Adrenal gland (tissue), 5 donors: ENCODE results near the gene SMARCC2.

ENCODE experiments used
- CTCF ChIP-seq, 6 experiments: fragments of 450-650 bp in 4 of 6; fragments of 200-600 bp in 2 of 6; sonication (generic) in 1 of 6; IDR thresholded peaks; 1 replicate in 5 of 6; 2 replicates in 1 of 6; pipeline versions ENCODE4 v1.5.1 to v1.8.0; 2016 to 2021; ENCODE audit warnings: antibody characterized with exemption in 6 of 6, mild to moderate bottlenecking in 2 of 6, moderate library complexity in 1 of 6
- POLR2A ChIP-seq, 2 donors: fragments of 450-650 bp; IDR thresholded peaks; one replicate each; pipeline ENCODE4 v1.6.1; 2017; ENCODE audit warnings: antibody characterized with exemption in 2 of 2, mild to moderate bottlenecking in 2 of 2, moderate library complexity in 1 of 2
- donor health status: DM: no; HTN: no; CAD: no.

DNA sequence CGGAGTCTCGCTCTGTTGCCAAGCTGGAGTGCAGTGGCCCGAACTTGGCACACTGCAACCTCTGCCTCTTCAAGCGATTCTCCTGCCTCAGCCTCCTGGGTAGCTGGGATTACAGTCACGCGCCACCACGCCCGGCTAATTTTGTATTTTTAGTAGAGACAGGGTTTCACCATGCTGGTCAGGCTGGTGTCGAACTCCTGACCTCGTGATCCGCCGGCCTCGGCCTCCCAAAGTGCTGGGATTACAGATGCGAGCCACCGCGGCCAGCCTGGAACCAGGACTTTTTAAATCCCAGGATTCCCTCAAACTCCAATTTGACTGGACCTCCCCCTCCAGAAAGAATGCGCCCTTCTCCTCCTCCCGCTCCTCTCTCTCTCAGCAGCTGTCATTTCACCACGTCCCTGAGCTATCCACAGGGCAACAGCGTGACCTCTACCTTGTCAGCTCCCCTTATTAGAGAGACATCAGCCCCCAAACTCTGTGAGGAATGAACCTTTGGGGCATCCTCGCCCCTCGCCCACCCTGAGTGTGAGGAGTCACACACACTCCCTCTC is 59.3 kb downstream of the SMARCC2 start:
- no peak for TF ChIP-seq CTCF (IDR thresholded peaks at IDR 0.05)
- TF ChIP-seq POLR2A (IDR thresholded peaks at IDR 0.05) = no peak
